ENCODE results near the gene SNAPC2.

The SNAPC2 gene

GRCh38 chr19:7919610-7920518, at the start of gene SNAPC2:
SNAPC2 (plus strand) TSS chr19:7920338; CDS start chr19:7920367, 29 bp downstream.
- peak; percentile 89 to 95 for DNase-seq

- DNase-seq, result no peak
Measured at GRCh38 chr19:7870571-7871436, 49.3 kb upstream of the SNAPC2 start.

GRCh38 chr19:7871437-7872305, 48.5 kb upstream of the SNAPC2 start:
- DNase-seq, result peak in 1 of 2 experiments; percentile 40

- no peak for DNase-seq
Measured at GRCh38 chr19:7872306-7873204, 47.6 kb upstream of the SNAPC2 start.

GRCh38 chr19:7873304-7874075, 46.6 kb upstream of the SNAPC2 start:
- DNase-seq, result no peak

- DNase-seq, result peak; percentile 69 to 89
Measured at GRCh38 chr19:7874076-7874896, 45.9 kb upstream of the SNAPC2 start, which contains the start of gene PRR36. PRR36 (minus strand) TSS chr19:7874390; CDS start chr19:7873689, 701 bp downstream.

GRCh38 chr19:7874897-7875273, 45.3 kb upstream of the SNAPC2 start:
- no peak for DNase-seq

- no peak for DNase-seq
Measured at GRCh38 chr19:7877249-7877836, 42.8 kb upstream of the SNAPC2 start.

GRCh38 chr19:7879111-7879807, 40.9 kb upstream of the SNAPC2 start:
- DNase-seq, result peak; percentile 74

GRCh38 chr19:7879836-7880235, 40.3 kb upstream of the SNAPC2 start:
- DNase-seq, result peak; percentile 42 to 70

- DNase-seq, result no peak
Measured at GRCh38 chr19:7881910-7882309, 38.2 kb upstream of the SNAPC2 start.

- DNase-seq, result no peak
Measured at GRCh38 chr19:7883105-7883504, 37.0 kb upstream of the SNAPC2 start.

GRCh38 chr19:7883796-7884570, 36.2 kb upstream of the SNAPC2 start:
- no peak for DNase-seq

- DNase-seq, result no peak
Measured at GRCh38 chr19:7885818-7886217, 34.3 kb upstream of the SNAPC2 start.

- no peak for DNase-seq
Measured at GRCh38 chr19:7887408-7888144, 32.6 kb upstream of the SNAPC2 start.

GRCh38 chr19:7888145-7888825, 31.9 kb upstream of the SNAPC2 start, which contains the start of gene LRRC8E:
LRRC8E (plus strand) TSS chr19:7888510; CDS start chr19:7895604, 7,094 bp downstream.
- no peak for DNase-seq
